ENCODE data around the gene ACTA2. TPM values are rescaled to one million over a fixed set of nuclear protein-coding genes. Genes with fewer than 3 reads are reported as not detected.

The ACTA2 gene
- polyA plus RNA-seq, 1 experiment = 815 TPM

- DNase-seq (ENCODE audit: low read depth, low spot score) = no peak
- no peak for TF ChIP-seq CTCF (IDR thresholded peaks at IDR 0.05; ENCODE audit: low read depth, low read length)
- CTCF ChIA-PET = interaction anchor here (0.5 to 1.5 kb wide), 2 partner anchors 61 to 1958 kb away, joined by 3 to 4 read pairs; no protein-coding TSS in a partner anchor
- POLR2A ChIA-PET = no interaction called here
- H3K27me3 ChIP-seq (ENCODE audit: control insufficient read depth, insufficient read depth, low read length) = no peaks in the 10 kb centered on the region
- H3K9me3 ChIP-seq (ENCODE audit: control insufficient read depth, insufficient read depth, low read length) = no peaks in the 10 kb centered on the region
- H3K4me3 ChIP-seq (ENCODE audit: low read depth, low read length) = no peak overlapping the region
- no peak overlapping the region for H3K27ac ChIP-seq (ENCODE audit: low read depth, low read length)
Measured at GRCh38 chr10:88896994-88897853, 55.3 kb downstream of the ACTA2 start.

GRCh38 chr10:88896372-88896993 is 56.1 kb downstream of the ACTA2 start:
- no peak for DNase-seq (ENCODE audit: low read depth, low spot score)
- CTCF ChIA-PET = interaction anchor here (2.2 to 2.5 kb wide), 2 partner anchors 36 to 61 kb away, joined by 8 to 9 read pairs; no protein-coding TSS in a partner anchor
- Histone ChIP-seq H3K27ac (ENCODE audit: low read depth, low read length) (no peak overlapping the region), H3K4me3 (ENCODE audit: low read depth, low read length) (no peak overlapping the region), H3K9me3 (ENCODE audit: control insufficient read depth, insufficient read depth, low read length) (no peaks in the 10 kb centered on the region), H3K27me3 (ENCODE audit: control insufficient read depth, insufficient read depth, low read length) (no peaks in the 10 kb centered on the region)
- TF ChIP-seq CTCF (IDR thresholded peaks at IDR 0.05; ENCODE audit: low read depth, low read length) = no peak
- POLR2A ChIA-PET = interaction anchor here (1.1 kb wide), 1 partner anchor 22 kb away, joined by 3 read pairs; no protein-coding TSS in a partner anchor

- ChIA-PET POLR2A (interaction anchor here (1.1 kb wide), 1 partner anchor 23 kb away, joined by 3 read pairs; no protein-coding TSS in a partner anchor), CTCF (interaction anchor here (1.2 to 2.5 kb wide), 3 partner anchors 14 to 59 kb away, joined by 4 to 9 read pairs (median 8); no protein-coding TSS in a partner anchor)
- H3K4me3 ChIP-seq (ENCODE audit: low read depth, low read length) = no peak overlapping the region
- DNase-seq (ENCODE audit: low read depth, low spot score) = no peak
- no peak for TF ChIP-seq CTCF (IDR thresholded peaks at IDR 0.05; ENCODE audit: low read depth, low read length)
- H3K27me3 ChIP-seq (ENCODE audit: control insufficient read depth, insufficient read depth, low read length) = no peaks in the 10 kb centered on the region
- no peaks in the 10 kb centered on the region for H3K9me3 ChIP-seq (ENCODE audit: control insufficient read depth, insufficient read depth, low read length)
- H3K27ac ChIP-seq (ENCODE audit: low read depth, low read length) = no peak overlapping the region
Measured at GRCh38 chr10:88895250-88895649, 57.3 kb downstream of the ACTA2 start.

GRCh38 chr10:88893611-88894010 is 59.0 kb downstream of the ACTA2 start:
- no peak for DNase-seq (ENCODE audit: low read depth, low spot score)
- POLR2A ChIA-PET = no interaction called here
- CTCF ChIA-PET = no interaction called here
- H3K27ac ChIP-seq (ENCODE audit: low read depth, low read length) = no peak overlapping the region
- no peak for TF ChIP-seq CTCF (IDR thresholded peaks at IDR 0.05; ENCODE audit: low read depth, low read length)
- H3K9me3 ChIP-seq (ENCODE audit: control insufficient read depth, insufficient read depth, low read length) = no peaks in the 10 kb centered on the region
- H3K27me3 ChIP-seq (ENCODE audit: control insufficient read depth, insufficient read depth, low read length) = no peaks in the 10 kb centered on the region
- H3K4me3 ChIP-seq (ENCODE audit: low read depth, low read length) = no peak overlapping the region
